Measurements from ENCODE around the gene PCDHGC3.
"Not testable (repeated sequence)": the region's sequence is repeated elsewhere in the genome, so short reads cannot be mapped to it uniquely, and the experiment has no call there.

PCDHGC3 gene

DNA sequence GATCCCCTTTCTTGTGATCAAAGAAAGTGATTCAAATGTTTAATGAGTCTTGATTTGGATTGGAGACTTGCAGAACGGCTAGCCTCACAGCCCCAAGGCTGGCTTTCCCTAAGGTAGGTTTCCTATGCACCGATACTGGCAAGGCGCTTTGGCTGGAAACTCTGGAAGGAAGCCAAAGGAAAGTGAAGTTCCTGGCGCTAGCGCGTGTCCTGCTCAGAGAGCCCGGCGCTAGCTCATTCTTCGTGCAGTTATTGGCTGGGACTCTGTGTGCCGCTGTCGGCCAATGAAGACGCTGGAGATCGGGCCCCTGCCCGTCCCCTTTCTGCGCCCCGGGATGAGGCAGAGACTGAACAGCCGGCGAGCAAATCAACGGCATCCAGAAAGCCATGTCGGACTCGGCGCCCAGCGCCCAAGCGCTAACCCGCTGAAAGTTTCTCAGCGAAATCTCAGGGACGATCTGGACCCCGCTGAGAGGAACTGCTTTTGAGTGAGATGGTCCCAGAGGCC lies at the start of gene PCDHGC3:
Gene PCDHGC3 (plus strand): TSS at position 342 of the 507 bp plus-strand sequence. CDS start 151 bp downstream, at position 493.
- DNase-seq, result peak; percentile 60

DNA sequence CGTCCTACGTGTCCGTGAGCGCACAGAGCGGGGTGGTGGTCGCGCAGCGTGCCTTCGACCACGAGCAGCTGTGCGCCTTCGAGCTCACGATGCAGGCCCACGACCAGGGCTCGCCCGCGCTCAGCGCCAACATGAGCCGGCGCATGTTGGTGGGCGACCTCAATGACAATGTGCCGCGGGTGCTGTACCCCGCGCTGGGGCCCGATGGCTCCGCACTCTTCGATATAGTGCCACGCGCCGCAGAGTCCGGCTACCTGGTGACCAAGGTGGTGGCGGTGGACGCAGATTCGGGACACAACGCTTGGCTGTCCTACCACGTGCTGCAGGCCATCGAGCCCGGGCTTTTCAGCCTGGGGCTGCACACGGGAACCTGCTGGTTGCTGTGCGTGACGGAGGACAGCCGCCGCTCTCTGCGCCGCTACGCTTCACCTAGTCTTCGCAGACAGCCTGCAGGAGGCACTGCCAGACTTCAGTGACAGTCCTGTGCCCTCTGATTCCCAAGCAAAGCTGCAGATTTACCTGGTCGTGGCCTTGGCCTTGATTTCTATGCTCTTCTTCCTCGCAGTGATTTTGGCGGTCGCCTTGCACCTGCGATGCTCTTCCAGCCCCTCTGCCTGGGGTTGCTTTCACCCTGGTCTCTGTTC lies 47.9 kb upstream of the PCDHGC3 start:
- DNase-seq, result no peak

DNA sequence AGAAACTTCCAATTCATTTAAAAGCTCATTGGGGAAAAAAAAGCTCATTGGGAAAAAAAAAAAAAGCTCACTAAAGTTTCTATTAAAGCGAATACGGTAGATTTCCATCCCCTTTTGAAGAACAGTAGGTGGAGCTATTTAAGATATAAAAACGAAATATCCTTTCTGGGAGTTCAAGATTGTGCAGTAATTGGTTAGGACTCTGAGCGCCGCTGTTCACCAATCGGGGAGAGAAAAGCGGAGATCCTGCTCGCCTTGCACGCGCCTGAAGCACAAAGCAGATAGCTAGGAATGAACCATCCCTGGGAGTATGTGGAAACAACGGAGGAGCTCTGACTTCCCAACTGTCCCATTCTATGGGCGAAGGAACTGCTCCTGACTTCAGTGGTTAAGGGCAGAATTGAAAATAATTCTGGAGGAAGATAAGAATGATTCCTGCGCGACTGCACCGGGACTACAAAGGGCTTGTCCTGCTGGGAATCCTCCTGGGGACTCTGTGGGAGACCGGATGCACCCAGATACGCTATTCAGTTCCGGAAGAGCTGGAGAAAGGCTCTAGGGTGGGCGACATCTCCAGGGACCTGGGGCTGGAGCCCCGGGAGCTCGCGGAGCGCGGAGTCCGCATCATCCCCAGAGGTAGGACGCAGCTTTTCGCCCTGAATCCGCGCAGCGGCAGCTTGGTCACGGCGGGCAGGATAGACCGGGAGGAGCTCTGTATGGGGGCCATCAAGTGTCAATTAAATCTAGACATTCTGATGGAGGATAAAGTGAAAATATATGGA lies 45.2 kb upstream of the PCDHGC3 start, which contains the start of gene PCDHGA12:
Gene PCDHGA12 (plus strand): TSS at position 176 of the 782 bp plus-strand sequence. CDS start 253 bp downstream, at position 429.
- DNase-seq, result no peak

DNA sequence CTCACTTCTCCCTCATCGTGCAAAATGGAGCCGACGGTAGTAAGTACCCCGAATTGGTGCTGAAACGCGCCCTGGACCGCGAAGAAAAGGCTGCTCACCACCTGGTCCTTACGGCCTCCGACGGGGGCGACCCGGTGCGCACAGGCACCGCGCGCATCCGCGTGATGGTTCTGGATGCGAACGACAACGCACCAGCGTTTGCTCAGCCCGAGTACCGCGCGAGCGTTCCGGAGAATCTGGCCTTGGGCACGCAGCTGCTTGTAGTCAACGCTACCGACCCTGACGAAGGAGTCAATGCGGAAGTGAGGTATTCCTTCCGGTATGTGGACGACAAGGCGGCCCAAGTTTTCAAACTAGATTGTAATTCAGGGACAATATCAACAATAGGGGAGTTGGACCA lies 44.5 kb upstream of the PCDHGC3 start:
- DNase-seq, result no peak

DNA sequence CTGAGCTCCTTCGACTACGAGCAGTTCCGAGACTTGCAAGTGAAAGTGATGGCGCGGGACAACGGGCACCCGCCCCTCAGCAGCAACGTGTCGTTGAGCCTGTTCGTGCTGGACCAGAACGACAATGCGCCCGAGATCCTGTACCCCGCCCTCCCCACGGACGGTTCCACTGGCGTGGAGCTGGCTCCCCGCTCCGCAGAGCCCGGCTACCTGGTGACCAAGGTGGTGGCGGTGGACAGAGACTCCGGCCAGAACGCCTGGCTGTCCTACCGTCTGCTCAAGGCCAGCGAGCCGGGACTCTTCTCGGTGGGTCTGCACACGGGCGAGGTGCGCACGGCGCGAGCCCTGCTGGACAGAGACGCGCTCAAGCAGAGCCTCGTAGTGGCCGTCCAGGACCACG lies 43.5 kb upstream of the PCDHGC3 start:
- DNase-seq, result not testable (repeated sequence)

DNA sequence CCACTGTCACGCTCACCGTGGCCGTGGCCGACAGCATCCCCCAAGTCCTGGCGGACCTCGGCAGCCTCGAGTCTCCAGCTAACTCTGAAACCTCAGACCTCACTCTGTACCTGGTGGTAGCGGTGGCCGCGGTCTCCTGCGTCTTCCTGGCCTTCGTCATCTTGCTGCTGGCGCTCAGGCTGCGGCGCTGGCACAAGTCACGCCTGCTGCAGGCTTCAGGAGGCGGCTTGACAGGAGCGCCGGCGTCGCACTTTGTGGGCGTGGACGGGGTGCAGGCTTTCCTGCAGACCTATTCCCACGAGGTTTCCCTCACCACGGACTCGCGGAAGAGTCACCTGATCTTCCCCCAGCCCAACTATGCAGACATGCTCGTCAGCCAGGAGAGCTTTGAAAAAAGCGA lies 43.0 kb upstream of the PCDHGC3 start:
- not testable (repeated sequence) for DNase-seq

DNA sequence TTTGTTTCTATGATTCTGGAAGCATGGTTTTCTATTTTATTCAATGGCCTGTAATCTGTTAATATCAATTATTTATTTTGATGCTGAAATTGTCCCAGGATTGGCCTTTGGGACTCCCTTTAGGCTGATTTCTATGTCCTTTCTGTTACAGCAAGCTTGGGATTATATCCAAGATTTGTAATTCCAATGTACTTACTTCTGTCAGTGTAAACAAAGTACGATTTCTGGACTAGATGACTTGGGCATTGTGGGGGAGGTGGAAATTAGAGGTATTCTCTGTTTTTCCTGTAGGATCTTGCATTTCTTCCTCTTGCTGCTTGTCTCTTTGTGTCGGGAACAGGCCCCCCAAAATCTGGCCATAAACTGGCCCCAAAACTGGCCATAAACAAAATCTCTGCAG lies 41.8 kb upstream of the PCDHGC3 start:
- no peak for DNase-seq

DNA sequence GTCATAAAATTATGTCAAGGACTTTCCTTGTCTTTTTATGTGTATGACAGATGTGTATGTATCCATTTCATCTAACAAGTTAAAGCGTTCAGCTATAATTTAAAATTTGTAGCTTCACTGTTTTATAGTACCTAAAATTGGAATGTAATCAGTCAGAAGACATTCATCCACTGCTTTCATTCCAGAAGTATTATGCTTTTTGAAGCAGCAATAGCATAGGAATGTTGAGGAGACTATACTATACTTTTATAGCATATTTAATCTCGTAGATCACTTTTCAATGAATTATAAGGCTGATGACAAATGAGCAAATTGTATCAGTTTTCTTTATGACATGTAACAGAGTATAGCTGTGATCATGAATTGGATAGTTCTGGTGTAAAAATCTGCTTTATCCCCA lies 38.5 kb upstream of the PCDHGC3 start:
- DNase-seq, result no peak

DNA sequence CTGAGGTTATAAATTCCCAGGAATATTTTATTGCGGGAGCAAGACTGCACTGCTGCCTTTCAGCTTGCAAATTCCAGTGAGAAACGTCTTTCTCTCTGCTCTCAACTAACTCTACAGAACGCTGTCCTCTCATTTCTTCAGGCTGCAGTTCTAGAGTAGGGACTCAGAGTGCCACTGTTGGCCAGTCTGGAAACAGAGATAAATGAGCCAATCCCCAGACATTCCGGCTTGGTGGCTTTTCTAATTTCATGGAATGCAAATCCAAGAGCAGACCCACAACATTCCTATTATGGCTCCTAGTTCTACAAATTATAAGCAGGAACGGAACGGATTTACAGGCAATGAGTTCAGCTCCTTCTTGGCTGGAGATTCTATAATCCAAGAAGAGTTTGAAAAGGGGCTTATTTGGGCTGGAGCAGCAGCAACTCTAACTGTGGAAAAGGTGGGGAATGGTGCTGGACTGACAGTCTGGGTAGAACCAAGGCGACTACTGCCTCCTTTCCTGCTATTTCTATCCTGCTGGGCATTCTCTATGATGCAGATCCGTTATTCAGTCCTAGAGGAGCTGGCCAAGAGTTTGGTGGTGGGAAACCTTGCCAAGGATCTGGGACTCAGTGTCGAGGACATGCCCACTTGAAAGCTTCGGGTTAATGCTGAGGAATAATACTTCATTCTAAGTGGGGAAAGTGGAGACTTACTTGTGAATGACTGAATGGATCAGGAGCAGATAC lies 36.2 kb upstream of the PCDHGC3 start:
- DNase-seq, result no peak

DNA sequence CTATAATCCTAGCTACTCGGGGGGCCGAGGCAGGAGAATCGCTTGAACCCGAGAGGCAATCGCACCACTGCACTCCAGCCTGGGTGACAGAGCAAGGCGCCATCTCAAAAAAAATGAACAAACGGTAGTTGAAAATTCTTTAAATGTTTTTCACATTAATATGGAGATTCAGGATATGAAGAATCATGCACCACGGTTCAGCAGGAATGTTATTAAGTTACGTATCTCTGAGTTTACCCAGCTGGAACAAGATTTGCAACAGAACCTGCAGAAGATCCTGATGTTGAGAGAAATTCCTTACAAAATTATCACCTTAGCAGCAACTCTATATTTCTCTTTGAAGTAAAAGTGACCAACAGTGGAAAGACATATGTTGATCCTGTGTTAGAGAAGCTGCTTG lies 35.4 kb upstream of the PCDHGC3 start:
- no peak for DNase-seq

DNA sequence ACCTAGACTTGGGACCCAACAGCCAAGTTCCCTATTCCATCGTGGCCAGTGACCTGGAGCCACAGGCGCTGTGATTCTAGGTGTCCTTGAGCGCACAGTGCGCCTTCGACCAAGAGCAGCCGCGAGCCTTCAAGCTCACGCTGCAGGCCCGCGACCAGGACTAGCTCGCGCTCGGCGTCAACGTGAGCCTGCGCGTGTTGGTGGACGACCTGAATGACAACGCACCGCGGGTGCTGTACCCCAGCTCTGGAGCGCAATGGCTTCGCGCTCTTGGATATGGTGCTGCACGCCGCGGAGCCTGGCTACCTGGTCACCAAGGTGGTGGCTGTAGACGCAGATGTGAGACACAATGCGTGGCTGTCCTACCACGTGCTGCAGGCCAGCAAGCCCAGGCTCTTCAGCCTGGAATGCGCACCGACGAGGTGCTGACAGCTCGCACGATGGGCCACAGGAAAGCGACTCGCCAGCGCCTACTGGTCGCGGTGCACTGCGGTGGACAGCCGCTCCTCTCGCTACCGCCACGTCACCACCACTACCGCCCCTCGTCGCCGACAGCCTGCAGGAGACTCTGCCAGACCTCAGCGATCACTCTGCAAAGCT lies 34.1 kb upstream of the PCDHGC3 start:
- DNase-seq, result no peak

DNA sequence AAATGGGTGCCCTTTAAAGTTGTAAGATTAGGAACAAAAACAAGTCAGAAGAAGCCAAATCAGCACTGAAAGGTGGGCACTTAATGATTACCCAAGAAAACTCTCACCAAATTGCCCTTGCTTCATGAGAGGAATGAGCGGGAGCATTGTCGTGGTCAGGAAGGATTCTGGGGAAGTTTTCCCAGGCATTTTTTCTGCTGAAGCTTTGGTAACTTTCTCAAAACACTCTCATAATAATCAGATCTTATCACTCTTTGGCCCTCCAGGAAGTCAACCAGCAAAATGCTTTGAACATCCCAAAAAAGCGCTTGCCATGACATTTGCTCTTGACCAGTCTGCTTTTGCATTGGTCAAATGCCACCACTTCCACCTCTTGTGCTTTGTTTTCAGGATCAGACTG lies 10.4 kb upstream of the PCDHGC3 start:
- DNase-seq, result no peak

DNA sequence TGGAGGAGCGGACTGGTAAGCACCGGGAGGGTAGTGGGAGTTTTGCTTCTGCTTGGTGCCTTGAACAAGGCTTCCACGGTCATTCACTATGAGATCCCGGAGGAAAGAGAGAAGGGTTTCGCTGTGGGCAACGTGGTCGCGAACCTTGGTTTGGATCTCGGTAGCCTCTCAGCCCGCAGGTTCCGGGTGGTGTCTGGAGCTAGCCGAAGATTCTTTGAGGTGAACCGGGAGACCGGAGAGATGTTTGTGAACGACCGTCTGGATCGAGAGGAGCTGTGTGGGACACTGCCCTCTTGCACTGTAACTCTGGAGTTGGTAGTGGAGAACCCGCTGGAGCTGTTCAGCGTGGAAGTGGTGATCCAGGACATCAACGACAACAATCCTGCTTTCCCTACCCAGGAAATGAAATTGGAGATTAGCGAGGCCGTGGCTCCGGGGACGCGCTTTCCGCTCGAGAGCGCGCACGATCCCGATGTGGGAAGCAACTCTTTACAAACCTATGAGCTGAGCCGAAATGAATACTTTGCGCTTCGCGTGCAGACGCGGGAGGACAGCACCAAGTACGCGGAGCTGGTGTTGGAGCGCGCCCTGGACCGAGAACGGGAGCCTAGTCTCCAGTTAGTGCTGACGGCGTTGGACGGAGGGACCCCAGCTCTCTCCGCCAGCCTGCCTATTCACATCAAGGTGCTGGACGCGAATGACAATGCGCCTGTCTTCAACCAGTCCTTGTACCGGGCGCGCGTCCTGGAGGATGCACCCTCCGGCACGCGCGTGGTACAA lies 556 bp downstream of the PCDHGC3 start:
- DNase-seq, result peak; percentile 22

DNA sequence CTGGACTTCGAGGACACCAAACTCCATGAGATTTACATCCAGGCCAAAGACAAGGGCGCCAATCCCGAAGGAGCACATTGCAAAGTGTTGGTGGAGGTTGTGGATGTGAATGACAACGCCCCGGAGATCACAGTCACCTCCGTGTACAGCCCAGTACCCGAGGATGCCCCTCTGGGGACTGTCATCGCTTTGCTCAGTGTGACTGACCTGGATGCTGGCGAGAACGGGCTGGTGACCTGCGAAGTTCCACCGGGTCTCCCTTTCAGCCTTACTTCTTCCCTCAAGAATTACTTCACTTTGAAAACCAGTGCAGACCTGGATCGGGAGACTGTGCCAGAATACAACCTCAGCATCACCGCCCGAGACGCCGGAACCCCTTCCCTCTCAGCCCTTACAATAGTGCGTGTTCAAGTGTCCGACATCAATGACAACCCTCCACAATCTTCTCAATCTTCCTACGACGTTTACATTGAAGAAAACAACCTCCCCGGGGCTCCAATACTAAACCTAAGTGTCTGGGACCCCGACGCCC lies 1.3 kb downstream of the PCDHGC3 start:
- no peak for DNase-seq

DNA sequence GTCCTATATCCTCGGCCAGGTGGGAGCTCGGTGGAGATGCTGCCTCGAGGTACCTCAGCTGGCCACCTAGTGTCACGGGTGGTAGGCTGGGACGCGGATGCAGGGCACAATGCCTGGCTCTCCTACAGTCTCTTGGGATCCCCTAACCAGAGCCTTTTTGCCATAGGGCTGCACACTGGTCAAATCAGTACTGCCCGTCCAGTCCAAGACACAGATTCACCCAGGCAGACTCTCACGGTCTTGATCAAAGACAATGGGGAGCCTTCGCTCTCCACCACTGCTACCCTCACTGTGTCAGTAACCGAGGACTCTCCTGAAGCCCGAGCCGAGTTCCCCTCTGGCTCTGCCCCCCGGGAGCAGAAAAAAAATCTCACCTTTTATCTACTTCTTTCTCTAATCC lies 2.0 kb downstream of the PCDHGC3 start:
- DNase-seq, result no peak

DNA sequence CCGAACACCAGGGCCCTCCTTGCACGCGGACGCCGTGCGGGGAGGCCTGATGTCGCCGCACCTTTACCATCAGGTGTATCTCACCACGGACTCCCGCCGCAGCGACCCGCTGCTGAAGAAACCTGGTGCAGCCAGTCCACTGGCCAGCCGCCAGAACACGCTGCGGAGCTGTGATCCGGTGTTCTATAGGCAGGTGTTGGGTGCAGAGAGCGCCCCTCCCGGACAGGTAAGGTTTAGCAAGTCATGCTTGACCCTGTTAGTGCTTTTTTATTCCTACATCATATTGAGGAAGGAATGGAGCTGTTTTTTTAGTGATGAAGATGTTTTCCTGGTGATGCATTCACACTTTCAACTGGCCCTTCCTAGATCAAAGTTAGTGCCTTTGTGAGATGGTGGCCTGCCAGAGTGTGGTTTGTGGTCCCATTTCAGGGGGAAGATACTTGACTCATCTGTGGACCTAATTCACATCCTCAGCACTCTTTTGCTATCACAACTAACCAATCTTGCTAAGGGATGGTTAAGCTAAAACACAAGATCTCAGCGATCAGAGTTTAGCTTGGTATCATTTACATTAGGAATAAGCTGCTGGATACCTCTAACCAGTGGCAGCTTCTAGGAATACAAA lies 2.7 kb downstream of the PCDHGC3 start:
- peak; percentile 22 for DNase-seq

DNA sequence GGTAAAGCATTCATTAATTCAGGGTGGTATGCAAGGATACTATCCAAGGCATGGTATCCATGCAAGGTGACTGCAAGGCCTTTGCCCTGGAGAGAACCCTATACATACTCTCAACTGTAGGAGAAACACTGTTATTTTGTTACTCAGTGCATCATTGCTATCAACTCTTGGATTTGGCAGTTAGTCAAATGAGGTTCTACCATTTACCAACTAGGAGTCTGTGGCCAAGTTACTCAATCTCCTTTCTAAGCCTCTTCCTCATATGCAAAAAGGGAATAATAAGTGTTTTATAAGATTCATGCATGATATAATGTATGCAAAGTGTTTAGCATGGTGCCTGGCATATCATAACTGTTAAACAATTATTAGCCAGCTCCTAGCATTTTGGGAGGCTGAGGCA lies 4.0 kb downstream of the PCDHGC3 start:
- DNase-seq, result no peak

DNA sequence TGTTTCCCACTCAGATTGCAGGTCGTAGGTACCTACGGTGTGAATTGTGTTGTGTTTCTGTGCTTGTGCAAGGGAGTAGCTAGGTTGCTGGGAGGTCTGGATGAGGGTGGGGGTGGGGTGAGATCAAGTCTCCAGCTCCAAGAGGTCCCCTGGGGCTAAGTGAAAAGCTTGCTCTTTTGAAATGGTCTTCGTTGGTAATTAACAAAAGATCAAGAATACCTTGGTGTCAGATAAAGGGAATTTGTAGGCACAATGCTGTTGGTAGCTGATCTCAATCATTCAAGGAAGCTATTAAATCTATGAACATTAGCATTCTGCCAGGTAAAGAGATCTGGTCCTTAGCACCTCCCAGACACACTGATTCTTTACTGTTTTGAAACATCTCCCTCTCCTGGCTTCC lies 8.1 kb downstream of the PCDHGC3 start:
- no peak for DNase-seq

DNA sequence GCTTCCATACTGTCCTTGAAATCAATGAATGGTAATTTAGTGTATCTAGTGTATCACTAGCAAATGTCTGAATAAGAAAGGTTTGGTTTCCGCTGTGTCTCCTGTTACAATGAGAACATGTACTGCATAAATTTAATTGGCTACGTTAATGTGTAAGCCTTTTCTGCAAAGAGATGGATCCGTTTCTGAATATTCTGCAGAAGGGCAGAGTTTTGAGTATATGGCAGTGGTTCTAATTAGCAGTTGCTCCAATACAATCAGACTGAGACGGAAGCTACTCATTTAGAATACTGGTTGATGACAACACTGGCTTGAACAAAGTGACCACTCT lies 8.5 kb downstream of the PCDHGC3 start:
- DNase-seq, result no peak

DNA sequence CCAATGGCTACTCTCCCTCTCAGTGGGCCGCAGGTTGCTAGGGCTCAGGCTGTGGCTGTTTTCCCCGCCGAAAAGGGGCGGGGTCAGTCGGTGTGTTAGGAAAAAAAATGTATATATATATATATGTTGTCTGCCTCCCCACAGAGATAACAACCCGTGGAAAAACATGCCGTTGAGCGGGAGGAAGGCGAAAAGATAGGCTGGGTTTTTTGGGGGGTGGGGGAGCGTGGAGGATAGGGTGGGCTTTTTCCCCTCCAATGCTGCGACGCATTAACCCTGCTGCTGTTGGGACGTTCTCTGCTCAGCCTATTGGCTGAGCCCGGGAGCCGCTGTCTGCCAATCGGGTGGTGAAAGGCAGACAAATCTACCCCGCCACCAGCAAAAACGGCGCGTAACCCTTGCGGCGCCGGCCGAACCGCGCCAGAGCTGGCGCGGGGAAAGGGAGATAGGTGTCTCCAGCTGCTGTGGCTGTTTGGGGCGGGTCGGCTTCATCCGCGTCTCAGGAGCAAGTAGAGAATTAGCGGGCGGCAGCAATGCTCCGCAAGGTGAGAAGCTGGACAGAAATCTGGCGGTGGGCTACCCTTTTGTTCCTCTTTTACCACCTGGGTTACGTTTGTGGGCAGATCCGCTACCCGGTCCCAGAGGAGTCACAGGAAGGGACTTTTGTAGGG lies 9.0 kb downstream of the PCDHGC3 start, which contains the start of gene PCDHGC4:
Gene PCDHGC4 (plus strand): TSS at position 390 of the 671 bp plus-strand sequence. CDS start 144 bp downstream, at position 534.
- peak; percentile 15 for DNase-seq

All from NCI-H510A (cell line).